ENCODE results near the gene GLRX.
"Not testable (repeated sequence)": the region's sequence is repeated elsewhere in the genome, so short reads cannot be mapped to it uniquely, and the experiment has no call there.

The GLRX gene

DNA sequence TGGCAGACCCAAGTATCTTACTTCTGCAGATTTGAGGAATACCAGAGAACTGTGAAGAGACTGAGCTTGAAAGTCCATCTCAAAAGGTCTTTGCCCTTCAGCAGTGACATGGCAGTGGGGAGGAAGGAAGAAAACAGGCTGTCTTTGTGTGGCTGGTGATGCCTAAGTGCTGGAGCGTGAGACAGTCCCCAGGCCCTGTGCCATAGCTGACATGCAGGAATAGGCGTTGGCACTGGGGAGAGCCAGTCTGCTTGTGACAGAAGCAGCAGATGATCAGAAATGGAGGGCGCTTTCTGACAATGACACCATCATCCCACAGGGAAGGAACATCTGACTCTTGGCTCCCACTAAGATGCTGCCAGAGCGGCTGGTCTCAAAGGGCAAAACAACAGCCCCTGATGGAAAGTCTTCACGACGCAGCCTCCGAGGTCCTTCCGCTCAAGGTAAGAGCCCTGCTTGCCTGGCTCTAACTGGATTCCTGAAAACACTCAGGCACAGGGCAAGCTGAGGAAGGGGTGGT, 15.5 kb upstream of the GLRX start:
- in situ Hi-C loops (cut with HindIII; ENCODE audit: low sequenced_read_pairs), result loop anchor here (25.0 kb wide), 1 partner anchor 176 kb away; no protein-coding TSS in a partner anchor
- DNase-seq (ENCODE audit: low read depth, low spot score), result no peak
- H3K4me3 ChIP-seq (ENCODE audit: low read depth, low read length), result no peak overlapping the region
- no peak for TF ChIP-seq CTCF (IDR thresholded peaks at IDR 0.05; ENCODE audit: low read depth, low read length)

DNA sequence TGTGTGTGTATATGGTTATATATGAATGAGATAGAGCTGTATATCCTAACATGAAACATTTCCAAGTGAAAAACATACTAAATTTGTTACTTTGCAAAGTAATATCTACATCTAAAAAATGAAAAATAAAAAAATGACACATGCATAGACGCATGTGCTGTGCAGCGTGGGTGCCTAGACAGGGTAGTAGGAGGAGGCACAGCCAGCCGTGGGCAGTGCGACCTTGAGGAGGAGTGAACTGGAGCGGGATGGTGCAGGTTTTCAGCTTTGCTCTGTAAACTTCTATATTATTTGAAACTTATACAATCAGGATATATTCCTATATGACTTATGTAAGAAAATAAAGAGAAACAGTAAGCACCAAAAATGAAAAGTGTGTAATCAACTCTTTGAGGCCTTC, 15.0 kb upstream of the GLRX start:
- no peak for DNase-seq (ENCODE audit: low read depth, low spot score)
- in situ Hi-C loops (cut with HindIII; ENCODE audit: low sequenced_read_pairs), result loop anchor here (25.0 kb wide), 1 partner anchor 175 kb away; no protein-coding TSS in a partner anchor
- no peak for TF ChIP-seq CTCF (IDR thresholded peaks at IDR 0.05; ENCODE audit: low read depth, low read length)
- H3K4me3 ChIP-seq (ENCODE audit: low read depth, low read length), result no peak overlapping the region

GRCh38 chr5:95836971-95837370, 14.4 kb upstream of the GLRX start:
- in situ Hi-C loops (cut with HindIII; ENCODE audit: low sequenced_read_pairs), result loop anchor here (25.0 kb wide), 1 partner anchor 175 kb away; no protein-coding TSS in a partner anchor
- DNase-seq (ENCODE audit: low read depth, low spot score); H3K4me3 ChIP-seq (ENCODE audit: low read depth, low read length): not testable (repeated sequence)

GRCh38 chr5:95836544-95836943, 14.0 kb upstream of the GLRX start:
- DNase-seq (ENCODE audit: low read depth, low spot score), result no peak
- in situ Hi-C loops (cut with HindIII; ENCODE audit: low sequenced_read_pairs), result loop anchor here (25.0 kb wide), 1 partner anchor 174 kb away; no protein-coding TSS in a partner anchor
- TF ChIP-seq CTCF (IDR thresholded peaks at IDR 0.05; ENCODE audit: low read depth, low read length), result no peak
- no peak overlapping the region for H3K4me3 ChIP-seq (ENCODE audit: low read depth, low read length)

DNA sequence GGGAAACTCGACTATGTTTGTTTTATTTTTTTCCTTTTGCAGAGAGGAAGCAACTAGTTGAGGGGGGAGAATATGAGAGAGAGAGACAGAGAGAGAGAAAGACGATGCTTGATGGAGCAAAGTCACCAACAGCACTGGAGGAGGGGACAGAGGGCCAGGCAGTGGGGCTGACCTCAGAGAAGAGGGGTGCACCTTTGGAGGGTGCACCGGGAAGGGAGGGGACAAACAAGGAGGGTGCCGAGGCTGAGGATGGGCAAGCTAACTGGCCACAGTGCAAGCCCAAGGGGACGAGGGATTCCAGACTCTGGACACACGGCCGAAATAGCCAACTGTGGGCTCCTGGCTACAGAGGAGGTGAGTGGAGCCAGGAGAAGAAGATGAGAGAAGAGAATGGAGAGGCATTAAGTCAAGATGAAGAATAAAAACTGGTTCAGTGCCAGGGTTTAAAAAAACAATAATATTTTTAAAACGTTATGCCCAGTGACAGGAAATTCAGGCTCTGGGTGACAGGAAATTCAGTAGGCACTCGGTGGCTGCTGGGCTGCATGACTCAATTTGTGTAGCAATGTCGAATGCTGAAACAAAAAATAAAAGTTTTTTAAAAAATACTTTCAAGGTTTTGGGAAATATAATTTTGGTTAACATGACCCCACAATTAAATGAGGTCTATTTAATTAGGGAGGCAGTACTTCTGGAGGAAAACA, 13.3 kb upstream of the GLRX start:
- in situ Hi-C loops (cut with HindIII; ENCODE audit: low sequenced_read_pairs), result loop anchor here (25.0 kb wide), 1 partner anchor 174 kb away; no protein-coding TSS in a partner anchor
- no peak overlapping the region for H3K4me3 ChIP-seq (ENCODE audit: low read depth, low read length)
- no peak for TF ChIP-seq CTCF (IDR thresholded peaks at IDR 0.05; ENCODE audit: low read depth, low read length)
- DNase-seq (ENCODE audit: low read depth, low spot score), result no peak

DNA sequence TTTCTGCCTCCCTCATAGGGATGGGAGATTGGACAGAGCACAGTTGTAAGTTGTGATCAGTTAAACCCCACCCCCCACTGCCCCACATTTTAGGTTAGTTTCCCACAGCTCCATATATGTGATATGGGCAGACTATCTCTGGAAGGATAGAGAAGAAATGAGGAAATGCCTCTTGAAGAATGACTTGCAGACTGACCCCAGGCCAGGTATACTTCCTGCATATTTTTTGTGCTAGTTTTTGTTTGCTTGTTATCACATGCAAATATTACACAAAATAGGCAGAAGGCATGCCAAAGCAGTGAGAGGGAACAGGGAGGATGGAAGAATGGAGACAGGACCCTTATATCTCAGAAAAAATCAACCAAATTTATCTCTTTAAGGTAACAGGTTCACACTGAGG, 10.1 kb upstream of the GLRX start:
- no peak for DNase-seq (ENCODE audit: low read depth, low spot score)
- in situ Hi-C loops (cut with HindIII; ENCODE audit: low sequenced_read_pairs), result loop anchor here (25.0 kb wide), 1 partner anchor 170 kb away; no protein-coding TSS in a partner anchor
- no peak overlapping the region for H3K4me3 ChIP-seq (ENCODE audit: low read depth, low read length)
- no peak for TF ChIP-seq CTCF (IDR thresholded peaks at IDR 0.05; ENCODE audit: low read depth, low read length)

- in situ Hi-C loops (cut with HindIII; ENCODE audit: low sequenced_read_pairs), result loop anchor here (25.0 kb wide), 1 partner anchor 168 kb away; no protein-coding TSS in a partner anchor
- no peak overlapping the region for H3K4me3 ChIP-seq (ENCODE audit: low read depth, low read length)
- no peak for TF ChIP-seq CTCF (IDR thresholded peaks at IDR 0.05; ENCODE audit: low read depth, low read length)
Observed at GRCh38 chr5:95830226-95830625, 7.7 kb upstream of the GLRX start.

More at GRCh38 chr5:95830226-95830625, 7.7 kb upstream of the GLRX start:
- DNase-seq (ENCODE audit: low read depth, low spot score), result no peak

Data from astrocyte of the spinal cord (primary cell).